K562 (cell line): ENCODE results near the gene CFAP97D1. TPM values are rescaled to one million over a fixed set of nuclear protein-coding genes. Genes with fewer than 3 reads are reported as not detected.

Experiments
- ATAC-seq: fragments of 200-7000 bp; cut with Tn5 transposase; 3 replicates; pipeline ENCODE4 v1.9.1; 2020; ENCODE audit warnings: moderate library complexity
- BruUV-seq: library from RNA; stranded (reverse); fragments of 400-500 nt; replicated peaks from 2 replicates; lab custom pipeline; 2021; lab: Mats Ljungman, UMichigan
- CTCF ChIA-PET: fragments of 300-600 bp; formaldehyde crosslinking; extraction: SDS; loops from one replicate; lab custom pipeline; 2021; ENCODE audit warnings: low intra/inter-chr PET ratio; lab: Yijun Ruan, JAX
- POLR2A ChIA-PET: fragments of 300-600, 350-650 bp; sonication (Branson Sonifier 250); formaldehyde crosslinking; extraction: SDS; loops from one replicate; lab custom pipeline; 2021; ENCODE audit warnings: antibody characterized with exemption, inconsistent platforms; lab: Yijun Ruan, JAX
- DNase-seq, 4 experiments: peaks; one replicate each; pipeline versions ENCODE4 v3.0.0 to v3.0.0-alpha.2; 2011 to 2018; ENCODE audit warnings: low spot score in 3 of 4, mixed read lengths in 3 of 4; ENCODE audit errors: extremely low read depth in 1 of 4
- FAIRE-seq: peaks from 2 replicates; lab custom pipeline; 2011; peaks lifted over from hg19 to GRCh38; lab: Jason Lieb, UNC
- H2AFZ ChIP-seq: 2 replicates; pipeline ENCODE4 v1.6.0; 2011; ENCODE audit warnings: low read depth, low read length, control low read depth, inconsistent platforms
- H3K27ac ChIP-seq: fragments of 200-600 bp; 3 replicates; pipeline ENCODE4 v1.8.0; 2011; ENCODE audit warnings: low read depth, mild to moderate bottlenecking, control low read depth, inconsistent platforms, low read length, moderate library complexity, mixed read lengths; ENCODE audit errors: extremely low read depth
- H3K27me3 ChIP-seq, 2 experiments: fragments of 300-600 bp in 1 of 2; 2 replicates in 1 of 2; 3 replicates in 1 of 2; pipeline versions ENCODE4 v1.6.0 to v1.8.0; 2011; ENCODE audit warnings: inconsistent platforms in 2 of 2, low read length in 2 of 2, mild to moderate bottlenecking in 1 of 2, mixed read lengths in 1 of 2, moderate library complexity in 1 of 2; ENCODE audit not compliant: control insufficient read depth in 2 of 2, insufficient read depth in 2 of 2
- H3K36me3 ChIP-seq: fragments of 300-600 bp; 3 replicates; pipeline ENCODE4 v1.8.0; 2011; ENCODE audit warnings: mild to moderate bottlenecking, low read length, inconsistent platforms; ENCODE audit not compliant: control insufficient read depth, insufficient read depth
- H3K4me1 ChIP-seq, 2 experiments: fragments of 200-600 bp in 1 of 2; replicated peaks in 1 of 2; 2 replicates in 1 of 2; 3 replicates in 1 of 2; pipeline versions ENCODE4 v1.5.1 to v1.8.0; 2011; ENCODE audit warnings: inconsistent platforms in 2 of 2, low read length in 2 of 2, mild to moderate bottlenecking in 1 of 2, mixed read lengths in 1 of 2, moderate library complexity in 1 of 2; ENCODE audit not compliant: control insufficient read depth in 2 of 2, insufficient read depth in 2 of 2
- H3K4me2 ChIP-seq: 2 replicates; pipeline ENCODE4 v1.6.1; 2011; ENCODE audit warnings: low read length, control low read depth, inconsistent platforms, mixed read lengths; ENCODE audit not compliant: insufficient read depth
- H3K4me3 ChIP-seq: fragments of 200-600 bp; sonication (generic), shearing (Covaris generic); 2 replicates; pipeline ENCODE4 v1.5.1; 2016; ENCODE audit warnings: control low read depth, inconsistent platforms
- H3K79me2 ChIP-seq: fragments of 200-600 bp; 3 replicates; pipeline ENCODE4 v1.8.0; 2011; ENCODE audit warnings: low read length, inconsistent platforms; ENCODE audit not compliant: control insufficient read depth, insufficient read depth
- H3K9ac ChIP-seq, 2 experiments: 2 replicates each; pipeline versions ENCODE4 v1.6.0 to v1.6.1; 2011; ENCODE audit warnings: low read depth in 2 of 2, low read length in 2 of 2, control low read depth in 1 of 2, inconsistent platforms in 1 of 2, mild to moderate bottlenecking in 1 of 2, mixed read lengths in 1 of 2; ENCODE audit not compliant: insufficient read depth in 1 of 2
- H3K9me1 ChIP-seq: one replicate; pipeline ENCODE4 v1.6.0; 2011; ENCODE audit warnings: inconsistent platforms, mild to moderate bottlenecking, low read length, moderate library complexity; ENCODE audit not compliant: control insufficient read depth, insufficient read depth
- H3K9me3 ChIP-seq: replicated peaks from 2 replicates; pipeline ENCODE4 v1.5.1; 2011; ENCODE audit warnings: low read depth, low read length, inconsistent platforms; ENCODE audit not compliant: control insufficient read depth, insufficient read depth
- H4K20me1 ChIP-seq: replicated peaks from 2 replicates; pipeline ENCODE4 v1.6.1; 2011; ENCODE audit warnings: low read length, inconsistent platforms, mixed read lengths; ENCODE audit not compliant: control insufficient read depth, insufficient read depth
- ELK1 ChIP-seq: sonication (generic); formaldehyde crosslinking; IDR thresholded peaks from 2 replicates; pipeline ENCODE4 v1.8.1; 2022; ENCODE audit warnings: missing genetic modification reagents
- MYNN ChIP-seq, 2 experiments: sonication (generic); formaldehyde crosslinking in 1 of 2; IDR thresholded peaks; 2 replicates each; pipeline versions ENCODE4 v1.5.0 to v1.6.1; 2016 to 2020; ENCODE audit warnings: antibody characterized with exemption in 1 of 2, missing genetic modification reagents in 1 of 2
- NCOA2 ChIP-seq, 2 experiments: fragments of 450-650 bp; IDR thresholded peaks; 2 replicates each; pipeline ENCODE4 v1.6.1; 2018; ENCODE audit warnings: mild to moderate bottlenecking in 2 of 2, moderate library complexity in 1 of 2; ENCODE audit not compliant: partially characterized antibody in 2 of 2
- PBX2 ChIP-seq, 2 experiments: IDR thresholded peaks in 1 of 2; conservative IDR thresholded peaks in 1 of 2; 2 replicates each; pipeline ENCODE4 v1.6.1; 2016; ENCODE audit warnings: low read depth in 2 of 2, mild to moderate bottlenecking in 1 of 2, missing compliant biosample characterization in 1 of 2, missing genetic modification characterization in 1 of 2, moderate library complexity in 1 of 2
- RHOXF2B ChIP-seq: fragments of 250-450 bp; sonication (Bioruptor Pico); conservative IDR thresholded peaks from 2 replicates; pipeline ENCODE4 v1.5.1; 2021
- TFE3 ChIP-seq: fragments of 450-650 bp; formaldehyde crosslinking; IDR thresholded peaks from 2 replicates; pipeline ENCODE4 v1.4.0; 2020; ENCODE audit warnings: mild to moderate bottlenecking, mixed read lengths
- ZKSCAN3 ChIP-seq: fragments of 250-450 bp; sonication (Bioruptor Pico); IDR thresholded peaks from 2 replicates; pipeline ENCODE4 v1.4.0; 2020
- ZNF518B ChIP-seq: fragments of 250-450 bp; sonication (Bioruptor Pico); IDR thresholded peaks from 2 replicates; pipeline ENCODE4 v1.5.0; 2021; ENCODE audit warnings: mild to moderate bottlenecking, moderate library complexity
- ZNF699 ChIP-seq: fragments of 250-450 bp; sonication (Bioruptor Pico); IDR thresholded peaks from 2 replicates; pipeline ENCODE4 v1.8.0; 2021; ENCODE audit warnings: mild to moderate bottlenecking, moderate library complexity; ENCODE audit not compliant: insufficient replicate concordance
- WGBS: fragments of 100-300 bp; shearing (Covaris generic); methylation state at CpG from one replicate; pipeline ENCODE4 v1.1.6; 2016; ENCODE audit warnings: low coverage, mixed read lengths; ENCODE audit not compliant: insufficient coverage; ENCODE audit errors: missing lambda C conversion rate; 5-methylcytosine and 5-hydroxymethylcytosine counted together
- in situ Hi-C: fragments of 300-500 bp; cut with MboI; formaldehyde crosslinking; loops from 4 replicates; pipeline ENCODE4 v1.15.0; 2018; ENCODE audit warnings: inconsistent platforms, mixed read lengths
- intact Hi-C: fragments of 100-400 bp; cut with micrococcal nuclease; formaldehyde crosslinking; loops from 2 replicates; pipeline ENCODE4 v1.14.2; 2022
- polyA plus RNA-seq, 8 experiments: library from polyadenylated mRNA; depleted of rRNA in 4 of 8; stranded (reverse) in 5 of 8; unstranded in 3 of 8; fragments of >200 nt; fragmentation: Nextera tagmentation in 2 of 8; fragmentation: Illumina TruSeq in 1 of 8; extraction: Ambion mirVana in 2 of 8; extraction: Trizol in 1 of 8; gene quantifications; 2 replicates each; pipeline versions ENCODE4 v1.2.1 to v1.2.3, GENCODE V29; 2011 to 2014; ENCODE audit warnings: inconsistent platforms in 1 of 8, missing spikeins in 1 of 8
- total RNA-seq, 7 experiments: library from RNA; depleted of rRNA in 6 of 7; stranded (reverse); fragments of >200 nt in 6 of 7; fragmentation: Illumina TruSeq in 2 of 7; extraction: Trizol in 2 of 7; gene quantifications; 2 replicates each; pipeline versions ENCODE4 v1.2.1 to v1.2.3, GENCODE V29; 2011 to 2021; ENCODE audit warnings: low replicate concordance in 1 of 7

CFAP97D1 gene
- total and polyA plus RNA-seq, 9 of the 15 experiments (the other 6 are each of a cell fraction or from before 2014, with no cell fraction given) = not detected

- no peak for TF ChIP-seq PBX2 (CRISPR knock-in tag; IDR thresholded peaks at IDR 0.05; ENCODE audit: low read depth)
- no peak for TF ChIP-seq PBX2 (tag; conservative IDR thresholded peaks at IDR 0.05; ENCODE audit: low read depth)
Observed at GRCh38 chr17:43732958-43733357, 47.3 kb upstream of the CFAP97D1 start (continued).

GRCh38 chr17:43733956-43734355 is 46.3 kb upstream of the CFAP97D1 start:
- ChIA-PET POLR2A (interaction anchor here (0.9 to 1.0 kb wide), 2 partner anchors 16 to 17 kb away, joined by 3 read pairs; no protein-coding TSS in a partner anchor), CTCF (no interaction called here)
- no peak overlapping the region for H3K27ac ChIP-seq
- no peaks in the 10 kb centered on the region for H4K20me1 ChIP-seq
- in situ Hi-C loops (no loop called here), intact Hi-C loops (no loop called here)
- BruUV-seq = no TSS peak
- ATAC-seq = no peak
- no peak overlapping the region for H2AFZ ChIP-seq
- H3K79me2 ChIP-seq = no peaks in the 10 kb centered on the region
- no peak overlapping the region for H3K9ac ChIP-seq
- H3K9me3 ChIP-seq = no peaks in the 10 kb centered on the region
- TF ChIP-seq ZNF699 (CRISPR knock-in tag) (no peak), ZNF518B (CRISPR knock-in tag) (no peak), ZKSCAN3 (no peak), NCOA2 (IDR thresholded peaks at IDR 0.05; ENCODE audit: partially characterized antibody in 2 of 2) (no peak), TFE3 (CRISPR knock-in tag) (no peak), RHOXF2B (no peak), ELK1 (CRISPR knock-in tag) (no peak), MYNN (IDR thresholded peaks at IDR 0.05) (no peak), MYNN (CRISPR knock-in tag; IDR thresholded peaks at IDR 0.05) (no peak)
- H3K4me3 ChIP-seq = no peak overlapping the region
- peaks cover 2% of the 10 kb centered on the region for H3K9me1 ChIP-seq
- no peaks in the 10 kb centered on the region for H3K36me3 ChIP-seq
- H3K4me1 ChIP-seq = no peaks in the 10 kb centered on the region
- WGBS = no CpG with 5 or more reads among the region's 1 CpG
- no peak for FAIRE-seq
- no peak for DNase-seq
- no peak overlapping the region for H3K4me2 ChIP-seq
- peaks cover 8 to 10% of the 10 kb centered on the region in 2 experiments; a peak in 4 of 5 replicates for H3K27me3 ChIP-seq
